Measurements from ENCODE around the gene LRRK1. TPM values are rescaled to one million over a fixed set of nuclear protein-coding genes. Genes with fewer than 3 reads are reported as not detected.
A peak's percentile ranks its signal among the peaks of the same experiment; 100 is the strongest.

The LRRK1 gene
- polyA plus RNA-seq, 1 of the 3 experiments (the other 2 are of a cell fraction) = 6.9 TPM

DNA sequence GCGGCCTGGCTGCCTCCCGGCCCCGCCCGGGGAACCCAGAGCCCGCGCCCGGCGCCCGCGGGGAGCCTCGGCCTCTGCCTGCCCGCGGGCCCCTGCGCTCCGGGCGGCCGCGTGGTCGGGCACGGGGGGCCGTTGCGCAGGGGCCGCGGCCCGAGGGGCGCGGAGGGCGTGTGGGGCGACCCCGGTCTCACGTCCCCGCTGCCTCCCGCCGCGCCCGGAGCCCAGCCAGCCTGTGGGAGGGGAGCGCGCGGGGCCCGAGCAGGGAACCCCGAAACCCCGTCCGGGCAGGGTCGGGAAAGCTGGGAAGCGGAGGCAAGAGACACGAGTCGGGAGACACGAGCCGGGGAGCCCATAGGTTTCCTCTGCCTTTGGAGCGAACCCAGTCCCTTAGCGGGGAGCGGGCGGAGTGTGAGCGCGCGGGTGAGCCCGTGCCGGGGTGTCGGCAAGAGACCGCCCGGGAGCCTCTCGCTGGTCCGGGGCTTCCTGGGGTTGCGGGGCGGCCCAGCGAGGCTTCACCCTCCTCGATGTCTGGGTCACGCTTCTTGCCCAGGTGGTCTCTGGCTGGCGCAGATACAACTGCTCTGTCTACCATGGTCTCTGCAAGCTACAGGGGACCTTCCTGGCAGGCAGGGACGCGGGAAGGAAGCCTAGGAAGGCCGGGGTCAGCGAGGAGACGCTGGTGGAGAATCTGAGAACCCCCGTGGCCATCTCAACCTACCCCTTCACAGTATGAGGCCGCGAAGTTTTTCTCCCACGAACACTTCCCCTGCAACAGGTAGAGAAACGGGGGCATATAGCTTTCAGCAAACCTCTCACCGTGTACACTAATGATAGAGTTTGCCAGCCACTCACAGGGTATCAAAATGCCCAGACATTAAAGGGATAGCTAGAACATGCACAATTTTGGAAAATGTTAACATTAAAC is 586 bp downstream of the LRRK1 start:
- Histone ChIP-seq H2AFZ (ENCODE audit: low read depth) (peak overlapping the region; percentile 82; the same call in 1 of the 2 replicates), H3K9me3 (no peaks in the 10 kb centered on the region), H3K4me3 (ENCODE audit: low read depth in 2 of 2, low read length in 1 of 2) (peak overlapping the region; percentile 62 to 67), H3K36me3 (replicated peaks in 1 of 2; ENCODE audit: control insufficient read depth in 1 of 2, insufficient read depth in 2 of 2, low read length in 1 of 2) (peaks cover 0 to under 1% of the 10 kb centered on the region in 2 experiments), H3K4me2 (peak overlapping the region; percentile 74), H3K27ac (ENCODE audit: low read depth in 2 of 2, low read length in 1 of 2) (no peak overlapping the region; a peak in 1 of 4 replicates), H4K20me1 (ENCODE audit: insufficient read depth) (no peaks in the 10 kb centered on the region), H3K79me2 (ENCODE audit: insufficient read depth) (peaks cover 4% of the 10 kb centered on the region; the same call in 1 of the 2 replicates), H3K9me2 (no peaks in the 10 kb centered on the region), H3F3A (replicated peaks; ENCODE audit: insufficient read depth) (peaks cover 11% of the 10 kb centered on the region), H3K4me1 (ENCODE audit: control insufficient read depth in 1 of 2, insufficient read depth in 2 of 2, low read depth in 1 of 2, low read length in 1 of 2) (peaks cover 0 to 27% of the 10 kb centered on the region in 2 experiments; a peak in 1 of 4 replicates), H3K27me3 (ENCODE audit: insufficient read depth) (no peaks in the 10 kb centered on the region), H3K9ac (peak overlapping the region; percentile 58; the same call in 1 of the 2 replicates)
- WGBS (ENCODE audit: low lambda C conversion rate) = 51% methylated on average over 11 of the region's 80 CpGs
- TF ChIP-seq RCOR1 (IDR thresholded peaks at IDR 0.05; ENCODE audit: low read length) (no peak), SIN3A (IDR thresholded peaks at IDR 0.05; ENCODE audit: borderline replicate concordance, low read depth, low read length) (no peak), TCF12 (IDR thresholded peaks at IDR 0.05) (no peak), JUND (IDR thresholded peaks at IDR 0.05) (no peak), POLR2AphosphoS5 (IDR thresholded peaks at IDR 0.05; ENCODE audit: low read depth, low read length) (no peak), RFX5 (IDR thresholded peaks at IDR 0.05; ENCODE audit: low read length) (no peak), TEAD4 (IDR thresholded peaks at IDR 0.05; ENCODE audit: borderline replicate concordance, insufficient read depth) (no peak), YY1 (IDR thresholded peaks at IDR 0.05; ENCODE audit: low read depth) (no peak), NFIC (IDR thresholded peaks at IDR 0.05; ENCODE audit: borderline replicate concordance) (no peak), RAD21 (IDR thresholded peaks at IDR 0.05; ENCODE audit: low read length) (no peak), EP300 (IDR thresholded peaks at IDR 0.05; ENCODE audit: borderline replicate concordance in 1 of 2, low read depth in 1 of 2, low read length in 1 of 2) (no peak)
- TF ChIP-seq, protein P1, sequence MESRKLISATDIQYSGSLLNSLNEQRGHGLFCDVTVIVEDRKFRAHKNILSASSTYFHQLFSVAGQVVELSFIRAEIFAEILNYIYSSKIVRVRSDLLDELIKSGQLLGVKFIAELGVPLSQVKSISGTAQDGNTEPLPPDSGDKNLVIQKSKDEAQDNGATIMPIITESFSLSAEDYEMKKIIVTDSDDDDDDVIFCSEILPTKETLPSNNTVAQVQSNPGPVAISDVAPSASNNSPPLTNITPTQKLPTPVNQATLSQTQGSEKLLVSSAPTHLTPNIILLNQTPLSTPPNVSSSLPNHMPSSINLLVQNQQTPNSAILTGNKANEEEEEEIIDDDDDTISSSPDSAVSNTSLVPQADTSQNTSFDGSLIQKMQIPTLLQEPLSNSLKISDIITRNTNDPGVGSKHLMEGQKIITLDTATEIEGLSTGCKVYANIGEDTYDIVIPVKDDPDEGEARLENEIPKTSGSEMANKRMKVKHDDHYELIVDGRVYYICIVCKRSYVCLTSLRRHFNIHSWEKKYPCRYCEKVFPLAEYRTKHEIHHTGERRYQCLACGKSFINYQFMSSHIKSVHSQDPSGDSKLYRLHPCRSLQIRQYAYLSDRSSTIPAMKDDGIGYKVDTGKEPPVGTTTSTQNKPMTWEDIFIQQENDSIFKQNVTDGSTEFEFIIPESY (IDR thresholded peaks at IDR 0.05; ENCODE audit: borderline replicate concordance, low read depth) = no peak
- TF ChIP-seq, protein P2, sequence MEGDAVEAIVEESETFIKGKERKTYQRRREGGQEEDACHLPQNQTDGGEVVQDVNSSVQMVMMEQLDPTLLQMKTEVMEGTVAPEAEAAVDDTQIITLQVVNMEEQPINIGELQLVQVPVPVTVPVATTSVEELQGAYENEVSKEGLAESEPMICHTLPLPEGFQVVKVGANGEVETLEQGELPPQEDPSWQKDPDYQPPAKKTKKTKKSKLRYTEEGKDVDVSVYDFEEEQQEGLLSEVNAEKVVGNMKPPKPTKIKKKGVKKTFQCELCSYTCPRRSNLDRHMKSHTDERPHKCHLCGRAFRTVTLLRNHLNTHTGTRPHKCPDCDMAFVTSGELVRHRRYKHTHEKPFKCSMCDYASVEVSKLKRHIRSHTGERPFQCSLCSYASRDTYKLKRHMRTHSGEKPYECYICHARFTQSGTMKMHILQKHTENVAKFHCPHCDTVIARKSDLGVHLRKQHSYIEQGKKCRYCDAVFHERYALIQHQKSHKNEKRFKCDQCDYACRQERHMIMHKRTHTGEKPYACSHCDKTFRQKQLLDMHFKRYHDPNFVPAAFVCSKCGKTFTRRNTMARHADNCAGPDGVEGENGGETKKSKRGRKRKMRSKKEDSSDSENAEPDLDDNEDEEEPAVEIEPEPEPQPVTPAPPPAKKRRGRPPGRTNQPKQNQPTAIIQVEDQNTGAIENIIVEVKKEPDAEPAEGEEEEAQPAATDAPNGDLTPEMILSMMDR (IDR thresholded peaks at IDR 0.05) = no peak
- TF ChIP-seq, protein P3, sequence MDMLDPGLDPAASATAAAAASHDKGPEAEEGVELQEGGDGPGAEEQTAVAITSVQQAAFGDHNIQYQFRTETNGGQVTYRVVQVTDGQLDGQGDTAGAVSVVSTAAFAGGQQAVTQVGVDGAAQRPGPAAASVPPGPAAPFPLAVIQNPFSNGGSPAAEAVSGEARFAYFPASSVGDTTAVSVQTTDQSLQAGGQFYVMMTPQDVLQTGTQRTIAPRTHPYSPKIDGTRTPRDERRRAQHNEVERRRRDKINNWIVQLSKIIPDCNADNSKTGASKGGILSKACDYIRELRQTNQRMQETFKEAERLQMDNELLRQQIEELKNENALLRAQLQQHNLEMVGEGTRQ (IDR thresholded peaks at IDR 0.05; ENCODE audit: borderline replicate concordance, low read depth, low read length) = no peak
- peak; percentile 75 for DNase-seq
- POLR2A ChIA-PET = no interaction called here
- CTCF ChIA-PET = interaction anchor here (1.0 to 7.6 kb wide), 11 partner anchors 9 to 334 kb away, joined by 3 to 156 read pairs (median 13); no protein-coding TSS in a partner anchor
